NCI-H748 (cell line): Measurements from ENCODE around the gene EEF1AKMT3.

ENCODE experiments used
- DNase-seq: peaks from one replicate; lab custom pipeline; 2025; ENCODE audit not compliant: unreplicated experiment; lab: John Stamatoyannopoulos, UW

Gene EEF1AKMT3

DNA sequence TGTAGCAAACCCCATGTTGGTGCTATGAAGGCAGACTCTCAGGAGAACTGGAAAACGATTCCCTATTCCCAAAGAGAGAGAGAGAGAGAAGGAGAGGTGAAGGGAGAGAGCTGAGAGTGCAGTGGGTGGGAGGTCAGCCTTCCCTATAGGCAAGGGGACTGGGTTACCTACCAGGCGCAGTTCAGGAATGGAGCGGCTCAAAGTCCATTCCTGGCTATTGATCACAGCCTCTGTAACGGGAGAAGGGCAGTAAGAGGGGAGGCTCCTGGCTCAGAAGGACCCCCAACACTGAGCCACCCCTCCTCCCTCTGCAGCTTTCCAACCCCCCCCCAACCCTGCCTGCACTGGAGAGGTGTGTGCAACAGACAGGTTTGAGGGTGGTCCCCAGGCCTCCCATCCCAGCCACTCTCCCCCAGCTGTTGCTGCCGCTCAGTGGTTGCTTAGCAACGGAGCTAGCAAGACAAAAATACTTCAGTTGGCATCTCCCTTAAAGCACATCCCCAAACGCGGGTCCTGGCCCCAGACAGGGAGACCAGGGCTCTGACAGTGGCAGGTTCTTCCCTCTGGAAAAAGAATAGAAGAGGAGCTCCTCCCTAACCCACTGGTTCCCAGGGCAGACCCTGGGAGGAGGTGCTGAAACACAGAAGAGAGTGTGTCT is 37.1 kb upstream of the EEF1AKMT3 start:
- peak; percentile 81 for DNase-seq

DNA sequence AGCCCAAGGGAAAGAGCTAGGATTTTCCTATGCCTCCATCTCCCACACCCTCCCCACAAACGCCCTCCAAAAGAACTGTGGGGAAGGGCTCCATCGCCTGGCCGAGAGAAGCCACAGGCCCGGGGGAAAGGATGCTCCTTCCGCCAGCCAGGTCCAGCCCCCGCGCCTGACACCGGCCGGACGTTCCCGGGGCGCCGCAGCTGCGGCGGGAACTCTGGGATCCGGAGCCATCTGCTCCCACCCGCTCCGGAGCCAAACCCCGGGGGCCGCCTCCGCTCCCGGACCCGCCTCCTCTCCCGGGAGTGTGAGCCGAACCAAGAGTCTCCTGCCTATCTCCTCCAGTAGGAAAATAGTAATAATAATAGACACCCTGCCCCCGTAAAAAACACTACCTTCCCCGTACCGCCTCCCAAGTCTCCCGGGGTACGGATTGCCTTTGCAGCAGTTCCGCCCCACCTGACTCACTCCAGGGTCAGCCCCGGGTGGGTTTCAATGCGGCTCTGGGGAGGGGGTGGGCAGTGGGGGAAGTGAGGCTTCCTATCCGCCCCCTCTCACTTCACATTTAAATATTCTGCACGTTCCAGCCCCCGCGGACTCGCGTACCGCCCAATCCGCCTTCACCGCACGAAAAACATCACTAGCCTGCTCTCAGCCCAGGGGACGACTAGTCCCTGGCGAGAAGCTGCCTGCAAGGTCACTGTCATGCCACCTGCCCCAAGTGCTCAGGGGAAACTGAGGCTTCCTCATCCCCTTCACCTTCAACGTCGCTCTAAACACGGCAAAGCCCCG is 36.3 kb upstream of the EEF1AKMT3 start:
- peak; percentile 75 for DNase-seq

DNA sequence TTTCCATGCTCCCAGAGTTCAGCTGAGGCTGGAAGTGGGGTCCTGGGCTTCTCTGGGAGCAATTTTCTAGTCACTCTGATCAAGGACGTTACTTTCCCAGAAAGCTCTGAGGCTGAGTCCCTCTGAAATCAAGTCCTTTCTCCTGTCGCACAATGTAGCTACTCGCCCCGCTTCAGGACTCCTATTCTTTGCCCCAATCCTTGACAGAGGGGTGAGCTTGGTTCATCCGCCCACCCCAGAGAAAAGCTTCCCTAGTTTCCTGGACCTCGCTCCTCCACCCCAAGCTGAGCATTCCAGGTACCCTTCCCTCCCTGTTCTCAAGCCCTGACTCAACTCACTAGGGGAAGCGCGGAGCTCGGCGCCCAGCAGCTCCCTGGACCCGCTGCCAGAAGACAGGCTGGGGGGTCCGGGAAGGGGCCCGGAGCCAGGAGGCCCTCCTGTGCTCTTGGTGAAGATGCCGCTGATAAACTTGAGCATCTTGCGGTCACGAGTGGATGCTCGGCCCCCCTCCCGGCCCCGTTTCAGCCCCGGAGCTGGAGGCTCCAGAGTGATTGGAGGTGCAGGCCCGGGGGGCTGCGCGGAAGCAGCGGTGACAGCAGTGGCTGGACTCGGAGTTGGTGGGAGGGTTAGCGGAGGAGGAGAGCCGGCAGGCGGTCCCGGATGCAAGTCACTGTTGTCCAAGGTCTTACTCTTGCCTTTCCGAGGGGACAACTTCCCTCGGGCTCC is 35.5 kb upstream of the EEF1AKMT3 start:
- DNase-seq, result peak; percentile 64

DNA sequence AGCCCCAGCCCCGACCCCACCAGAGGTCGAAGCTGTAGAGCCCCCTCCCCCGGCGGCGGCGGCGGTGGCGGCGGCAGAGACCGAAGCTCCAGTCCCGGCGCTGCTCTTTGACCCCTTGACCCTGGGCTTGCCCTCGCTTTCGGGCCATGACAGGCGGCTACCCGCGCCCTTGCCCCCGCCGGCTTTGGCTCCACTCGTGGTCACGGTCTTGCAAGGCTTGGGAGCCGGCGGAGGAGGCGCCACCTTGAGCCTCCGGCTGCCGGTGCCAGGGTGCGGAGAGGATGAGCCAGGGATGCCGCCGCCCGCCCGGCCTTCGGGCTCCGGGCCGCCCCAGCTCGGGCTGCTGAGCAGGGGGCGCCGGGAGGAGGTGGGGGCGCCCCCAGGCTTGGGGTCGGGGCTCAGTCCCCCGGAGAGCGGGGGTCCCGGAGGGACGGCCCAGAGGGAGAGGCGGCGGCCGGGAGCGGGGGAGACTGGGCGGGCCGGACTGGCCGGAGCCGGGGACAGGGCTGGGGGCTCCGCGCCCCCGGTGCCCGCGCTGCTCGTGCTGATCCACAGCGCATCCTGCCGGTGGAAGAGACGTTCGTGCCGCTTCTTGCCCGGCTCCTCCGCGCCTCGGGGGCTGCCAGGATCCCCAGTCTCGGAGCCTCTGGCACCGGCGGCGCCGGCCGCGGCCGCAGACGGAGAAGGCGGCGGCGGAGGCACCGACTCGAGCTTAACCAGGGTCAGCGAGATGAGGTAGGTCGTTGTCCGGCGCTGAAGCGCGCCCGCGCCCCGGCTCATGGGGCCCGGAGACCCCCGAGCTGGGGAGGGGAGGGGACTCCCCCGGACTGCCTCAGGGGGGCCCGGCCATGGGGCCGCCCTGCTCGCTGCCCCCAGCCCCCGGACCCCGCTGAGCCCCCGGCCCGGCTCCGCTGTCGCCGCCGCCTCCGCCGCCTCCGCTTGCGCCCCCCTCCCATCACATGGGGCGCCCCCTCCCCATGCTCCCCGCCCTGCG is 34.6 kb upstream of the EEF1AKMT3 start:
- peak; percentile 56 for DNase-seq

DNA sequence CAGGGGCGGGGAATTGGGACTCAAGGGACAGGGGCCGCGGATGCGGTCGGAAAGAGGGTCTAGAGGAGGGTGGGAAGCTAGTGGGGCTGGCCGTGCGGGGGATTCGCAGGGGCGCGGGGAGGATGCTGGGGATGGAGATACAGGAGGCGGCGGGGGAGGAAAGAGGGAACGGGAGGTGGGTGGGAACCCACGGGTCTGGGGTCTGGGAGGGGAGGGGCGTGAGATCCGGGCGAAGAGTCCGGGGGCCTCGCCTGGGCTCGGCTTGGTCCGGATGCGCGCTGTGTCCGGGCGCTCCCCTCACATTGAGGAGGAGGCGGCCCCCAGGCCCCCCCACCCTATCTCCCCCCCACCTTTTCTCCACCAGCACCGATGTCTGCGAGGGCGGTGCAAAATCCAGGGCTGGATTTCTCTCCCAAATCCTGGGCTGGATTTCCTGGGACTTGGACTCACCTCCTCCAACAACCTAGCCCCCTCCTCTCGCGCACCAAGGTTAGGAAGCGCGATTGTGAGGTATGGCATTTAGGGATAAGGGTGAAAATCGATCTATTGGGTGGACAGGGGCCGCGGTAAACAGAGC is 33.7 kb upstream of the EEF1AKMT3 start, which contains the start of gene AGAP2:
Gene AGAP2 (minus strand): TSS at position 82 of the 577 bp plus-strand sequence. CDS start 496 bp downstream, outside the sequence.
- DNase-seq, result no peak

DNA sequence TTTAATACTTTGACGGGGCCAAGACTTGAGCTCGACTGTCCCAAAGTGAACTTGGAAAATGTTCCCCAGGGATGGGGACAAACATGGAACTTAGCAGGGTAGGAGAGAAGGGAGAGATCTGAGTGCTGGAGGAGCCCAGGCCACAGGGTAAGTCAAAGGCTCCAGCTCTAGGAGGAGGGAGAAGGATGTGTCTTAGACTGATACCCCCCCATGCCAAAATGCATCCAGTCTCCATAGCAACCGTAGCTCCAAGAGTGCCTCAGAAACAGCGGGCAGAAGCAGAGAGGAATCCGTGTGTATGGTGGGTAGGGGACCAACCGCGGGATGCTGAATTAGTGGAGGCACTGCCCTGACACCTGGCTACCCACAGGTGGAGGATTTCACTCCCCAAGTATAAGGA is 33.0 kb upstream of the EEF1AKMT3 start:
- peak; percentile 17 for DNase-seq

DNA sequence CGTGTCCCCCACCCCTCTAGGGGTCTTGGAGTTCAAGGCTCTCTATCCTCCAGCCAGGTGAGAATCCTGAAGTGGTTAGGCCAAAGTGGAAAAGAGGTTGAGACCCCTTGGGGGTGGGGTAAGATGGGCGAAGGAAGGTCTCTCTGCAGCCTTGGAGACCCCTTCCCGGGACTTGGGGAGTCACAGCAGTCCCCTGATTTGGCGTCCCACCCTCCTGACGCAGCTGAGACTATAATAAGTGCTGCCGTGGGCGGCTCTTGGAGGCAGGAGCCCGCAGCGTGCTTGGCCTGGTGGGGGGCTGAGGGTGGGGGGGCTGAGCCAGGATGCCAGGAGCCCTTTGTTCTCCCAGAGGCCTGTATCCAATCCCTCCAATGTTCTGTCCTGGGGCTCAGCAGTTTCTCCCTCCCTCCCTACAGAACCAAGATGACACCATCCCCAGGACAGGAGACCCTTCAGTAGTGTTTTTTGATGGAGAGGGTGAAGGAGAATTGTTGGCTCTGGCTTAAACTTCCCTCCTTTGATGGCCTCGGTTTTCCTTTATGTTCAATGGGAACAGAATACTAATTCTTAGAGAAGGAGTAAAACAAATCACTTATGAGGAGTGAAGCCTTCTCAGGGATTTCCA is 32.4 kb upstream of the EEF1AKMT3 start:
- no peak for DNase-seq

DNA sequence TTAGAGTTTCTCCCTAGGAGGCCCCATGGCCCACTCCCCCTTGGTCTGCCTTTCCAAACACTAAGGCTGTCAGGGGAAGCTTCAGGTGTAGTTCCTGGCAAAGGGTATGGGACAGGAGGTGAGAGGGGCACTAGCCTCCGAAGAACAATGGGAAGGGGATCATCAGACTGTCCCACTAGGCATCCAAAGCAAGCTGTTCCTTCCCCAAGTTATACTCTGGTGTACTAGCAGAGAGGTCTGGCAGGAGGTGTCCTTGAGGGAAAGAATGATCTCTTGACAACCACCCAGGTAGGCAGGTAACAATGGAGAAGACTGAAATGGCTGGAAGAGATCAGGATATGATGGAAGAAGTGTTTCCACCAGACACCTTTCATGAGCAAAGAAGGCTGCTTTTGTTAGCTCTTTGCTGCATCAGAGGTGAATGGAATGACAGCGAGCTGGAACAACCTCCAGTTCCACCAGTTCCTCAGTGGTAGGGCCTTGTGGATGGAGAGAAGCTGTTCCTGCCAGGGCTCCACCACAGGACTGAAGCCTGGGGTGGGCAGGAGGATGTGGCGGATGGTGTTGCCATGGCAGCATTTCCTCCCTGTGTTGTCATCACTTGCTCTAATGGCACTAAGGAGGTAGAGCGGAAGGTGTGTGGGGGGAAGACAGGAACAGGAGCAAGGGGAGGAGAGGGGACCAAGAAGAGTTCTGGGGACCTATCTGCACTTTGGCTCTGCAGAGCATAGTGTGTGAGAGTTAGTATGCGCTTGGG is 31.6 kb upstream of the EEF1AKMT3 start:
- DNase-seq, result peak; percentile 57

DNA sequence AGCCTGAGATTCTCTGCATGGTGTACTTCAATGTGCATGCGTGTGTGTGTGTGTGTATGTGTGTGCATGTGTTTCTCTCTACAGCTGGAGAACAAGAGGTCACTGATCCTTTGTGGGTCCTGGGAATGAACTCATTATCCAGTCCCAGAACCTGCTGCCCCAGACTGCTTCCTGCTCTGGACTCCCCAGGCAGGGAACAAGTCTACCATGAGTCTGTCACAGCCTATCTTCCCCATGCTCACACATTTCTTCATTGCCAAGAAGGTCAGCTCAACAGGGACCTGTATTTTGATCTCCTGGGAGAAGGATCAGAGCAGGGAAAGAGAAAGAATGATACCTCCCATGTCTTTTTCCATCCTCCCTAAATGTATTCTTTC is 31.0 kb upstream of the EEF1AKMT3 start:
- DNase-seq, result no peak

DNA sequence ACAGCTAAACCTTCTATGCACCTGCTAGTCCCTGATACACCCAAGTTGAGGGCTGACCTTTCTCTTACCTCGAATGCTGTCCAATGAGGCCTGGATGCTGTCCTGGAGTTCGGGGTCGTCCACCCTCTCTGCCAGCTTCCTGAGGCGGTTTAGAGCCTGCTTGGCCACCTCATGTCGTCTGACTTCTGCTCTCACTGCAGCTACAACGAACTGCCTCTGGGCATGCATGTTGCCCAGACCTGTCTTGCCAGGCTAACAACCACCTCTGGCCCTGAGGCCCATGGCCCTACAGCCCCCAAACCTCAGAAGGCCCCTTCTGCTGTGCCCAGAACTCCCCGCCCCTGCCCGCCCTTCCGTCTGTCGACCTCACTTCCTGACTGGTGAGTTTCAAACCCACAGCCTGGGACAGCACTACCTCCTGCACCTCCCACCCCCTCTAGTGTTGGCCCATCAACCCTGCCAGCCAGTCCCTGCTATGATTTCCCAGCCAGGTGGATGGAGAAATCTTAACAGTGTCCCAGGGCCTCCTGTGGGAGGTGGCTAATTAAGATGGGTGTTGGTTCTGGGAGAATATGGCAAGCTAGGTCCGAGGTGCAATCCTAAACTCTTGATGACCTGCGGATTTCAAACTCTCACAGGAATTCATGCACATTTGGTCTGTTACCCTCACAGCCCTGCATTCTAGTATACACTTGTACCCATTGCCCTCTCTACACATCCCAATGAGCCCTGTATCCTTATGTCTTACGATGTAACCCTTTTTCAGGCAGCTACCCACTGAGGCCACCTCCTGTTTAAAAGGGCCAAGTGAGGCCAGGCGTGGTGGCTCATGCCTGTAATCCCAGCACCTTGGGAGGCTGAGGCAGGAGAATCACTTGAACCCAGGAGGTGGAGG is 30.3 kb upstream of the EEF1AKMT3 start:
- no peak for DNase-seq

DNA sequence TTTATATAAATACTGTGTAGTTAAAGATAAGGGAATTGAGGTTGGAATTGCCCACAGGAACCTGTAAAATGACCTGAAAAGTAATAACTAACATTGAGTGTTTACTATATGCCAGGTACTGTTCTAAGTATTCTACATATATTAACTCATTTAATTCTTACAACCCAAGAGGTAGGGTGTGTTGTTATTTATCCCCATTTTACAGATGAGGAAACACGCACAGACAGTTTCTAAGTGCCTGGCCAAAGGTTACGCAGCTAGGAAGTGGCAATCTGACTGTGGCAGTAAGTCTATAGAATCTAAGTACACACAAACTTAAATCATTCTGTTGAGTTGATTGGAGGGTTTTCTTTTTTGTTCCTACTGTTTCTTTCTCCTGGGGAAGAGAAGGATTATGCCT is 28.6 kb upstream of the EEF1AKMT3 start:
- no peak for DNase-seq

DNA sequence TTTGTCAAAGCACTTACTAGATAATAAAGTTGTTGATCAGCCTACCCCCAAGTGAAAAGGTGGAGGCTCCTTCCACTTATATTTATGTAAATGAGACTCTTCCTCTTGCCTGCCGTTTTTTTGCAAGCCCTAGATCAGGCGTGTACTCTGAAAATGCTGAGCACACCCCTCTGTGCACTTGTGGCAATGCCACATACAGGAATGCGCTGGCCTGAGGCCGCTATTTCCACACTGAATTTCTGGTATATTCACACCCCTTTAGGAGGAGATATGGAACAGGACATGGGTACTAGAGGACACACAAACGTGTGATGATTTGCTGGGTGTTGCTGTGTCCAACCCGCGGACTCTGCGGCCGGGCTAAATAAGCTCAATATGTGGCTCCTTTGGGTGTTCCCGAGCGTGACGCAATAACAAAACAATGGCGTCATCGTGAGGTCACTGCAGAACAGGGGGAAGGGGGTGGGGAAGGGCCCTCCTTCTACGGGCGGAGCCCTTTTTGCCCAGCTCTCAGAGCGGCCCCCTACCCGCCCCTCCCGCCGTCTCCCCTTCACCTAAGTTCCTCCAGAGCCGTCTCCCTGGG is 28.1 kb upstream of the EEF1AKMT3 start:
- peak; percentile 90 for DNase-seq

DNA sequence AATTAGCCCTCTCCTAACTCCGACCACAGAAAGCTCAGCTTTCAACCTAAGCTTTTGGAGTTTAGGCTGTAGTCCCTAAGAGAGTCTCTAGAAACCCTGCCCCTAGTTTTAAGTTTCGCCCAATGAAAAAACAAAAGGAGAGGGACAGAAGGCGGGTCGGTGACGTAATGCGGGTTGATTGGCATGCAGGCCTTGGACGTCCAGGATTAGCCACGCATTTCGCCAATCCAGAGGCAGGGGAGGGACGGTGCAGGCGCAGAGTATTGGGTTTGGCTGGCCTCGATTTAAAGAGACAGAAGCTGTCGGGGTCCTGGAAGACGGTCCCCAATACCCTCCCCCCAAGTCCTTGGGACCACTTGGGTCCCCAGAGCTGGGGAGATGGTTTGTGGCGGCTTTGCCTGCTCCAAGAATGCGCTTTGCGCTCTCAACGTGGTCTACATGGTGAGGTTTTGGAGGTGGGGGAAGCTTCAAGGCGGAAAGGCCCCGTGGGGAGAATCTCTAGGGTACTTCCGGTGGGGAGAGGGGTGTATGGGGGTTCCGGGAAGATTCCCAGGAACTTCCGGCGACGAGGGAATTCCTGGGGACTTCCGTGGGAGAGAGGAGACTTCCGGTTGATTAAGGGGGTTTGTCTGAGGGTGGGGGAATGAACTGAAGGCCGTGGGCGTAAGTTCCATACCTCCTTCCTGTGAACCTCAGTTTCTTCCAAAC is 27.5 kb upstream of the EEF1AKMT3 start, which contains the start of gene TSPAN31:
Gene TSPAN31 (plus strand): TSS at position 263 of the 708 bp plus-strand sequence. CDS start 116 bp downstream, at position 379.
- DNase-seq, result peak; percentile 98

DNA sequence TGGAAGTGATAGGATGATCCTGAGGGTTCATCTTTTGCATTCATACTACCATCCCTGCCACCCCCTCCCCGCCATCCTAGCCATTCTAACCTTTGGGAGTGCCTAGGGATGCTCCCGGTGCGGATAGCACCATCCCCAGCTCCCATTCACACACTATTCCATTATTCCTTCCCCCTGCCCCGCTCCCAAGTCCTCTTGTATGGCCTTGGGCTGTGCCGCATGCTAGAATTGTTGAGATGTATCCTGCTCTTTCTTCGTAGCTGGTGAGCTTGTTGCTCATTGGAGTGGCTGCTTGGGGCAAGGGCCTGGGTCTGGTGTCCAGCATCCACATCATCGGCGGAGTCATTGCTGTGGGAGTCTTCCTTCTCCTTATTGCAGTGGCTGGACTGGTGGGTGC is 26.9 kb upstream of the EEF1AKMT3 start:
- peak; percentile 38 for DNase-seq

DNA sequence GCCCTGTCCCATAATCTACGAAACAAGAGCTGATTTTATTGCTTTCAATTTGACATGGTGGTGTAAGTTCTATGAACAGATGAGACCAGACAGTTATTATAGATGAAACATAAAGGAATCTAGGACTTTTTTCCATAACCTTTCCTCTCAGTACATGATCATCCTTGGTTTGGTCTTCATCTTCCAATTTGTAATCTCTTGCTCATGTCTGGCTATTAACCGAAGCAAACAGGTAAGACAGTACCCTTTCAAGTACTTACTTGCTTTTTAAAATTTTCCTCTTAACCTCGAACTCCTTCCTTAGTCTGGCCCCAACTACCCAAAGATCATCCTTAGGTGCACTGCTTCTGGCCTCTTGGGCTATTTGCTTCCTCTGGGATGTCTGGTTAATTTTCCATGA is 26.4 kb upstream of the EEF1AKMT3 start:
- DNase-seq, result no peak

DNA sequence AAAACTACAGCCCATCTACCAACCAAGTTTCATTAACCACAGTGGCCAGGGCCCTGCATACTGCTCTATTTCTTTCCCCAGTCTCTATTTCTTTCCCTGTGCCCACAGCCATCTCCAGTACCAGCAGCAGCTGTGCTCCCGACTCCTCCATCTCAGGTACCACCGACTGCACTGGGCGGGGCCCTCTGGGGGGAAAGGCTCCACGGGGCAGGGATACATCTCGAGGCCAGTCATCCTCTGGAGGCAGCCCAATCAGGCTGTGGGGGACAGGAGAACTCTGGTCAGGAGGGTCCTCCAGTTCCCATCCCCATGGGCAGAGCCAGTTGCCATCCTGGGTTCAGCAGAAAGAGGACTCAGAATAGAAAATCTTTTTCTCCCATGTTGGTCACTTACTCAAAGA is 23.4 kb upstream of the EEF1AKMT3 start:
- no peak for DNase-seq
